Sigmoid colon (tissue), 7 donors: ENCODE results near the gene RAB6B. TPM values are rescaled to one million over a fixed set of nuclear protein-coding genes. Genes with fewer than 3 reads are reported as not detected.

Experiments used
- DNase-seq: peaks from one replicate; pipeline ENCODE4 v3.0.0-alpha.2; 2019
- H3K27ac ChIP-seq, 4 donors: fragments of 200-600 bp; sonication (generic); one replicate each; pipeline ENCODE4 v1.5.1; 2016 to 2019; ENCODE audit warnings: mild to moderate bottlenecking in 1 of 4
- H3K27me3 ChIP-seq, 3 donors: fragments of 200-600 bp; sonication (generic); one replicate each; pipeline ENCODE4 v1.5.1; 2019; ENCODE audit warnings: mild to moderate bottlenecking in 1 of 3
- H3K36me3 ChIP-seq, 4 donors: fragments of 200-600 bp; sonication (generic); one replicate each; pipeline ENCODE4 v1.5.1; 2016 to 2019
- H3K4me1 ChIP-seq, 4 donors: fragments of 200-600 bp; sonication (generic); one replicate each; pipeline ENCODE4 v1.5.1; 2017 to 2019
- H3K4me3 ChIP-seq, 4 donors: fragments of 200-600 bp; sonication (generic); one replicate each; pipeline ENCODE4 v1.5.1; 2017 to 2019; ENCODE audit warnings: mild to moderate bottlenecking in 2 of 4, moderate library complexity in 1 of 4
- H3K9me3 ChIP-seq, 4 donors: fragments of 200-600 bp in 3 of 4; sonication (generic) in 3 of 4; one replicate each; pipeline versions ENCODE4 v1.5.1 to v1.6.1; 2013 to 2019
- CTCF ChIP-seq, 4 experiments: fragments of 450-650 bp in 3 of 4; fragments of 200-600 bp in 1 of 4; IDR thresholded peaks; one replicate each; pipeline ENCODE4 v1.5.1; 2016 to 2019; ENCODE audit warnings: antibody characterized with exemption in 4 of 4, mild to moderate bottlenecking in 3 of 4, moderate library complexity in 2 of 4
- EP300 ChIP-seq, 4 donors: sonication (generic); formaldehyde crosslinking; IDR thresholded peaks; one replicate each; pipeline ENCODE4 v1.6.1; 2017; ENCODE audit warnings: antibody characterized with exemption in 4 of 4
- POLR2A ChIP-seq, 2 donors: fragments of 450-650 bp; IDR thresholded peaks; one replicate each; pipeline ENCODE4 v1.6.1; 2016; ENCODE audit warnings: antibody characterized with exemption in 2 of 2, mild to moderate bottlenecking in 2 of 2, moderate library complexity in 2 of 2
- POLR2AphosphoS5 ChIP-seq, 4 donors: sonication (generic); formaldehyde crosslinking; IDR thresholded peaks; one replicate each; pipeline ENCODE4 v1.6.1; 2017; ENCODE audit warnings: antibody characterized with exemption in 4 of 4
- WGBS, 2 donors: extraction: QIAGEN DNeasy Blood & Tissue Kit; methylation state at CpG; one replicate each; pipeline ENCODE4 v1.1.7; 2013; 5-methylcytosine and 5-hydroxymethylcytosine counted together
- intact Hi-C: fragments of 100-400 bp; cut with DNase I; formaldehyde crosslinking; loops from one replicate; pipeline ENCODE4 v1.15.1; 2023
- polyA plus RNA-seq, 3 donors: library from polyadenylated mRNA; stranded (reverse); fragments of 200-250 nt; gene quantifications; one replicate each; pipeline ENCODE4 v1.2.3, GENCODE V29; 2013
- total RNA-seq, 4 donors: library from RNA; depleted of rRNA; stranded (reverse); fragments of >200 nt; gene quantifications; one replicate each; pipeline ENCODE4 v1.1.0, GENCODE V29; 2016
- donor health status: healthy with polysubstance abuse.
- donor health status: Bipolar disorder and iron deficiency.
- donor health status: healthy.

Gene RAB6B
- total and polyA plus RNA-seq, 7 donors = 0.60 to 19.7 (median 5.2) TPM

- H3K36me3 ChIP-seq = no peaks in the 10 kb centered on the region
- H3K4me3 ChIP-seq = no peak overlapping the region
- no peaks in the 10 kb centered on the region for H3K4me1 ChIP-seq
- WGBS, 2 donors = 92 to 93% methylated on average over 4 of the region's 4 CpGs
- DNase-seq = peak; percentile 15
- H3K9me3 ChIP-seq = no peaks in the 10 kb centered on the region
- TF ChIP-seq POLR2A (IDR thresholded peaks at IDR 0.05) (no peak), EP300 (IDR thresholded peaks at IDR 0.05) (no peak), POLR2AphosphoS5 (IDR thresholded peaks at IDR 0.05) (no peak)
- H3K27me3 ChIP-seq = no peaks in the 10 kb centered on the region
- H3K27ac ChIP-seq = no peak overlapping the region
- intact Hi-C loops = no loop called here
Observed at GRCh38 chr3:133845127-133845526, 50.6 kb downstream of the RAB6B start.

DNA sequence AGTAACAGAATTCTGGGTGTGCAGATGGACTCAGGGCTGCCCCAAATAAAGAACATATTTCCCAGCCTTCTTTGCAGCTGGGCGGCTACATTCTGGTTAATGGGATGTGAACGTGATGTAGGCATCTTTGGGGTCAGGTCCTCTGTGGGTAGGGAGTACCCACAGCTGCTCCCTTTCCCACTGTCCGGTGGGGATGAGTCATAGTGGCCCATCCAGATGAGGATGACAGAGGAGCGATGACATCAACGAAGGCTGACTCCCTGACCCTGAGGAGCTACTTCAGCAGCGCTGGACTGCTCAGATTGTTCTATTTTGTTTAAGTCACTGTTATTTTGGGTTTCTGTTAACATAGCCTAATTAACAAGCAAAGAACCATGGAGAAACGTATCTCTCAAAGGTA, 52.0 kb downstream of the RAB6B start:
- peak; percentile 33 for DNase-seq
- WGBS, 2 donors = 85 to 88% methylated on average over 7 of the region's 7 CpGs
- TF ChIP-seq CTCF (IDR thresholded peaks at IDR 0.05) (no peak), POLR2AphosphoS5 (IDR thresholded peaks at IDR 0.05) (no peak), EP300 (IDR thresholded peaks at IDR 0.05) (no peak), POLR2A (IDR thresholded peaks at IDR 0.05) (no peak)
- intact Hi-C loops = no loop called here
- Histone ChIP-seq H3K27me3 (no peaks in the 10 kb centered on the region), H3K4me3 (no peak overlapping the region), H3K9me3 (no peaks in the 10 kb centered on the region), H3K36me3 (peaks cover 0 to 8% (median 3%) of the 10 kb centered on the region in 4 donors), H3K27ac (no peak overlapping the region), H3K4me1 (no peaks in the 10 kb centered on the region)

DNA sequence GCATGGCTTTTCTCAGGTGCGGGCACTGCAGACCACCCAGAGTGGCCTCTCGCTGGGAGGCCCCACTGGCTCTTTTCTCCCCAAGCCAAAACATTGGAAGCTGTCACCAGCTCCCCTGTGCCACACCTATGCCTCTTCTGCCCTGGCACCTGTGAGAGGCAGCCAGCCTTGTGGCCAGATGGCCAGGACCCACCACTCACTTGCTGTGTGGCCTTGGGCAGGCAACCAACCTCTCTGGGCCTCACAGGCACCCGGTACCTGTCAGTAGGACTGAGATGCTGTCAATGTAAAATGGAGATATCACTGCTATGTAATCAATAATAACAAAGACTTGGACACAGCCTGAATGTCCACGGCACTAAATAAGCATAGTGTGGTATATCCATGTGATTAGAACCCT, 53.5 kb downstream of the RAB6B start:
- no peak overlapping the region for H3K4me3 ChIP-seq
- peaks cover 0 to 9% (median 3%) of the 10 kb centered on the region in 4 donors for H3K36me3 ChIP-seq
- WGBS, 2 donors = 85 to 91% methylated on average over 4 of the region's 4 CpGs
- no peak for TF ChIP-seq POLR2AphosphoS5 (IDR thresholded peaks at IDR 0.05)
- TF ChIP-seq CTCF (IDR thresholded peaks at IDR 0.05) = no peak
- H3K27me3 ChIP-seq = no peaks in the 10 kb centered on the region
- no peaks in the 10 kb centered on the region for H3K4me1 ChIP-seq
- peak; percentile 53 for DNase-seq
- intact Hi-C loops = no loop called here
- no peaks in the 10 kb centered on the region for H3K9me3 ChIP-seq
- H3K27ac ChIP-seq = no peak overlapping the region

- Histone ChIP-seq H3K27me3 (no peaks in the 10 kb centered on the region), H3K36me3 (peaks cover 0 to 9% (median 3%) of the 10 kb centered on the region in 4 donors), H3K27ac (no peak overlapping the region), H3K4me3 (no peak overlapping the region), H3K9me3 (no peaks in the 10 kb centered on the region), H3K4me1 (no peaks in the 10 kb centered on the region)
- TF ChIP-seq POLR2AphosphoS5 (IDR thresholded peaks at IDR 0.05) (no peak), EP300 (IDR thresholded peaks at IDR 0.05) (no peak), CTCF (IDR thresholded peaks at IDR 0.05) (no peak), POLR2A (IDR thresholded peaks at IDR 0.05) (no peak)
- WGBS, 2 donors = 91 to 93% methylated on average over 8 of the region's 8 CpGs
- intact Hi-C loops = no loop called here
- peak; percentile 62 for DNase-seq
Observed at GRCh38 chr3:133841196-133841595, 54.5 kb downstream of the RAB6B start.

GRCh38 chr3:133840767-133841166, 54.9 kb downstream of the RAB6B start:
- Histone ChIP-seq H3K9me3 (no peaks in the 10 kb centered on the region), H3K4me3 (no peak overlapping the region), H3K36me3 (peaks cover 0 to 9% (median 3%) of the 10 kb centered on the region in 4 donors), H3K4me1 (no peaks in the 10 kb centered on the region), H3K27ac (no peak overlapping the region), H3K27me3 (no peaks in the 10 kb centered on the region)
- peak; percentile 45 for DNase-seq
- TF ChIP-seq CTCF (IDR thresholded peaks at IDR 0.05) = no peak
- no peak for TF ChIP-seq POLR2A (IDR thresholded peaks at IDR 0.05)
- no peak for TF ChIP-seq EP300 (IDR thresholded peaks at IDR 0.05)
- TF ChIP-seq POLR2AphosphoS5 (IDR thresholded peaks at IDR 0.05) = no peak
- intact Hi-C loops = no loop called here
- WGBS, 2 donors = 87 to 88% methylated on average over 6 of the region's 6 CpGs
